Measurements from ENCODE around the gene ADAMTSL3. TPM values are rescaled to one million over a fixed set of nuclear protein-coding genes. Genes with fewer than 3 reads are reported as not detected.

ADAMTSL3 gene
- total and polyA plus RNA-seq, 4 donors, result 0.85 to 58.2 (median 7.9) TPM

GRCh38 chr15:83816124-83816883, 162.4 kb downstream of the ADAMTSL3 start:
- no peak overlapping the region for H3K4me3 ChIP-seq
- WGBS, 2 donors, result 86% methylated on average over 8 of the region's 8 CpGs
- peak in 1 of 3 donors; percentile 10 for DNase-seq
- no peaks in the 10 kb centered on the region for H3K27me3 ChIP-seq (ENCODE audit: control insufficient read depth in 3 of 3, insufficient read depth in 3 of 3, low read length in 2 of 3)
- peaks cover 0 to 4% (median 0%) of the 10 kb centered on the region in 5 donors for H3K4me1 ChIP-seq (ENCODE audit: control insufficient read depth in 5 of 5, insufficient read depth in 5 of 5, low read length in 5 of 5)
- no peak overlapping the region for H3K27ac ChIP-seq (ENCODE audit: low read depth in 1 of 2, low read length in 1 of 2)
- no peak for ATAC-seq (ENCODE audit: insufficient read depth, low FRiP score)
- H3K9me3 ChIP-seq (ENCODE audit: control insufficient read depth in 4 of 4, insufficient read depth in 3 of 4, low read length in 3 of 4), result no peaks in the 10 kb centered on the region
- H3K9ac ChIP-seq (ENCODE audit: insufficient read depth in 1 of 2, low read length in 2 of 2), result no peak overlapping the region
- no peaks in the 10 kb centered on the region for H3K36me3 ChIP-seq (ENCODE audit: control insufficient read depth in 4 of 4, insufficient read depth in 4 of 4, low read length in 4 of 4)
- no peak for TF ChIP-seq CTCF (IDR thresholded peaks at IDR 0.05; ENCODE audit: control extremely low read depth, extremely low read depth)

- no peaks in the 10 kb centered on the region for H3K27me3 ChIP-seq (ENCODE audit: control insufficient read depth in 3 of 3, insufficient read depth in 3 of 3, low read length in 2 of 3)
- H3K27ac ChIP-seq (ENCODE audit: low read depth in 1 of 2, low read length in 1 of 2), result no peak overlapping the region
- H3K9me3 ChIP-seq (ENCODE audit: control insufficient read depth in 4 of 4, insufficient read depth in 3 of 4, low read length in 3 of 4), result no peaks in the 10 kb centered on the region
- H3K4me3 ChIP-seq, result no peak overlapping the region
- DNase-seq (no peak), ATAC-seq (ENCODE audit: insufficient read depth, low FRiP score) (no peak)
- H3K36me3 ChIP-seq (ENCODE audit: control insufficient read depth in 4 of 4, insufficient read depth in 4 of 4, low read length in 4 of 4), result no peaks in the 10 kb centered on the region
- WGBS, 2 donors, result 80 to 96% methylated on average over 8 of the region's 8 CpGs
- no peak for TF ChIP-seq CTCF (IDR thresholded peaks at IDR 0.05; ENCODE audit: control extremely low read depth, extremely low read depth)
- peaks cover 0 to 4% (median 0%) of the 10 kb centered on the region in 5 donors for H3K4me1 ChIP-seq (ENCODE audit: control insufficient read depth in 5 of 5, insufficient read depth in 5 of 5, low read length in 5 of 5)
- H3K9ac ChIP-seq (ENCODE audit: insufficient read depth in 1 of 2, low read length in 2 of 2), result no peak overlapping the region
Measured at GRCh38 chr15:83818591-83818990, 164.7 kb downstream of the ADAMTSL3 start.

- DNase-seq, result no peak
- Histone ChIP-seq H3K9ac (ENCODE audit: insufficient read depth in 1 of 2, low read length in 2 of 2) (no peak overlapping the region), H3K36me3 (ENCODE audit: control insufficient read depth in 4 of 4, insufficient read depth in 4 of 4, low read length in 4 of 4) (no peaks in the 10 kb centered on the region), H3K9me3 (ENCODE audit: control insufficient read depth in 4 of 4, insufficient read depth in 3 of 4, low read length in 3 of 4) (no peaks in the 10 kb centered on the region), H3K27me3 (ENCODE audit: control insufficient read depth in 3 of 3, insufficient read depth in 3 of 3, low read length in 2 of 3) (no peaks in the 10 kb centered on the region), H3K4me1 (ENCODE audit: control insufficient read depth in 5 of 5, insufficient read depth in 5 of 5, low read length in 5 of 5) (peaks cover 0 to 3% (median 0%) of the 10 kb centered on the region in 5 donors), H3K4me3 (no peak overlapping the region), H3K27ac (ENCODE audit: low read depth in 1 of 2, low read length in 1 of 2) (no peak overlapping the region)
- no peak for ATAC-seq (ENCODE audit: insufficient read depth, low FRiP score)
- WGBS, 2 donors, result 56 to 79% methylated on average over 4 of the region's 4 CpGs
- TF ChIP-seq CTCF (IDR thresholded peaks at IDR 0.05; ENCODE audit: control extremely low read depth, extremely low read depth), result no peak
Measured at GRCh38 chr15:83830381-83830780, 176.5 kb downstream of the ADAMTSL3 start.

Data from lung (tissue), 12 donors.